ENCODE measurements around the gene PCDHGB4.
"Not testable (repeated sequence)": the region's sequence is repeated elsewhere in the genome, so short reads cannot be mapped to it uniquely, and the experiment has no call there.

Gene PCDHGB4

GRCh38 chr5:141369994-141370848 lies 17.3 kb upstream of the PCDHGB4 start, which contains the start of gene PCDHGB3:
Gene PCDHGB3, plus strand, starts transcription at chr5:141370242. Its CDS starts 153 bp downstream, at chr5:141370395.
- no peak for DNase-seq

- no peak for DNase-seq
These were observed 15.7 kb upstream of the PCDHGB4 start for GRCh38 chr5:141371572-141372475.

DNA sequence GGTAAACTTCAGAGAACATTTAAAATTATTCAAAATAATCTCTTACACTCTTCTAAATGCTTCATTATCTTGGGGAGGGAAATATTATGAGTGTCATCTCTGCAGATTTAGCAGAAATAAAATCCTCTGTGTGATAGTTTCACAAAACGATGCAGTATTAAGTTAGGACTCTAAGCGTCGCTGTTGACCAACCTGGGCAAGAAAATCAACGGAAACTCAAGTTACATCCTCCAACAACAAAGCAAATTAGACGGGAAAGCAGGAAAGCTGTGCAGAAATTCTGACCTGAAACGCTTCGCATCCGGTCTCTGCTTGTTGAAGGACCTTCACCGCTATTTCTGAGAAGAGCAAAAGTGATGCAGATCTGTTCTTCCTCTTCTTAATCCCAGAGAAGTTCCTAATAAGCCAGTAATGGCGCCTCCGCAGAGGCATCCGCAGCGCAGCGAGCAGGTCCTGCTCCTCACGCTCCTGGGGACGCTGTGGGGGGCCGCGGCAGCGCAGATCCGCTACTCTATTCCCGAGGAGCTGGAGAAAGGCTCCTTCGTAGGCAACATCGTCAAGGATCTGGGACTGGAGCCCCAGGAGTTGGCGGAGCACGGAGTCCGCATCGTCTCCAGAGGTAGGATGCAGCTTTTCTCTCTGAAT lies 13.7 kb upstream of the PCDHGB4 start, which contains the start of gene PCDHGA6:
Gene PCDHGA6, plus strand, starts transcription at position 219 of the 645 bp plus-strand sequence. Its CDS starts 193 bp downstream, at position 412.
- no peak for DNase-seq

DNA sequence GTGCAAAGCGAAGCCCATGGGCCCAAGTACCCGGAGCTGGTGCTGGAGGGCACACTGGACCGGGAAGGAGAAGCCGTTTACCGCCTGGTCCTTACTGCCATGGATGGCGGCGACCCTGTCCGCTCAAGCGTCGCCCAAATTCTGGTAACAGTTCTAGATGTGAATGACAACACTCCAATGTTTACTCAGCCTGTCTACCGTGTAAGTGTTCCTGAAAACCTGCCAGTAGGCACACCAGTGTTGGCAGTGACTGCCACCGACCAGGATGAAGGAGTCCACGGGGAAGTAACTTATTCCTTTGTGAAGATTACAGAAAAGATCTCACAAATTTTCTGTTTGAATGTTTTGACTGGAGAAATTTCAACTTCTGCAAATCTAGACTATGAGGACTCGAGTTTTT lies 12.9 kb upstream of the PCDHGB4 start:
- DNase-seq, result no peak

GRCh38 chr5:141375444-141376155 lies 11.9 kb upstream of the PCDHGB4 start:
- DNase-seq, result not testable (repeated sequence)

DNA sequence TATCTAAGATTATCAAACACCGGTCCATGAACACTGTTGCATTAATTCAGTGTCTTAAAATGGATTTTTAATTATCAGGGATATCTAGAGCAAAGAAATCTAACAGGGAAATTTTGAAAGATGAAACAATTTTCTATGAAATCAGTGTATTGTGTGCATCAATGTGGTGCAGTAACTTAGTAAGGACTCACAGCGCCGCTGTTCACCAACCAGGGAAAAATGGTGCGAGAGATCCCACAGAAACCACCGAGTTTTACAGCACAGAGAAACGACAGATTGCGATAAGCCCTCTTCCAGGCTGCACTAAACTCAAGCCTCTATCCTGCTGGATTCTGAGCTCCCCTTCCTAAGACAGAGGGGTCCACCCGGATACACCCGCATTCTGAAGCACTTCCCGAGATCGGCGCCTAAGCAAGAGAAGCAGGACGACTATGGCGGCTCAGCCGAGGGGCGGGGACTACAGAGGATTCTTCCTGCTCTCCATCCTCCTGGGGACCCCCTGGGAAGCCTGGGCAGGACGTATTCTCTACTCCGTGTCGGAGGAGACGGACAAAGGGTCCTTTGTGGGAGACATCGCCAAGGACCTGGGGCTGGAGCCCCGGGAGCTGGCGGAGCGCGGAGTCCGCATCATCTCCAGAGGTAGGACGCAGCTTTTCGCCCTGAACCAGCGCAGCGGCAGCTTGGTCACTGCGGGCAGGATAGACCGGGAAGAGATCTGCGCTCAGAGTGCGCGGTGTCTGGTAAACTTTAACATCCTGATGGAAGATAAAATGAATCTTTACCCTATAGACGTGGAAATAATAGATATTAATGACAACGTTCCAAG lies 4.8 kb upstream of the PCDHGB4 start, which contains the start of gene PCDHGA7:
Gene PCDHGA7, plus strand, starts transcription at position 274 of the 826 bp plus-strand sequence. Its CDS starts 158 bp downstream, at position 432.
- DNase-seq, result no peak

DNA sequence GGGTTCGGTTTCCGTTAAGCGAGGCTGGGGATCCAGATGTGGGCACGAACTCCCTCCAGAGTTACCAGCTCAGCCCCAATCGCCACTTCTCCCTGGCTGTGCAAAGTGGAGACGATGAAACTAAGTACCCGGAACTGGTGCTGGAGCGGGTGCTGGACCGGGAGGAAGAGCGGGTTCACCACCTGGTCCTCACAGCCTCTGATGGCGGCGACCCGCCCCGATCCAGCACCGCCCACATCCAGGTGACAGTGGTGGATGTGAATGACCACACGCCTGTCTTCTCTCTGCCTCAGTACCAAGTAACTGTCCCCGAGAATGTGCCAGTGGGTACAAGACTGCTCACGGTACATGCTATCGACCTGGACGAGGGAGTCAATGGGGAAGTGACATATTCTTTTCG lies 4.2 kb upstream of the PCDHGB4 start:
- DNase-seq, result no peak

DNA sequence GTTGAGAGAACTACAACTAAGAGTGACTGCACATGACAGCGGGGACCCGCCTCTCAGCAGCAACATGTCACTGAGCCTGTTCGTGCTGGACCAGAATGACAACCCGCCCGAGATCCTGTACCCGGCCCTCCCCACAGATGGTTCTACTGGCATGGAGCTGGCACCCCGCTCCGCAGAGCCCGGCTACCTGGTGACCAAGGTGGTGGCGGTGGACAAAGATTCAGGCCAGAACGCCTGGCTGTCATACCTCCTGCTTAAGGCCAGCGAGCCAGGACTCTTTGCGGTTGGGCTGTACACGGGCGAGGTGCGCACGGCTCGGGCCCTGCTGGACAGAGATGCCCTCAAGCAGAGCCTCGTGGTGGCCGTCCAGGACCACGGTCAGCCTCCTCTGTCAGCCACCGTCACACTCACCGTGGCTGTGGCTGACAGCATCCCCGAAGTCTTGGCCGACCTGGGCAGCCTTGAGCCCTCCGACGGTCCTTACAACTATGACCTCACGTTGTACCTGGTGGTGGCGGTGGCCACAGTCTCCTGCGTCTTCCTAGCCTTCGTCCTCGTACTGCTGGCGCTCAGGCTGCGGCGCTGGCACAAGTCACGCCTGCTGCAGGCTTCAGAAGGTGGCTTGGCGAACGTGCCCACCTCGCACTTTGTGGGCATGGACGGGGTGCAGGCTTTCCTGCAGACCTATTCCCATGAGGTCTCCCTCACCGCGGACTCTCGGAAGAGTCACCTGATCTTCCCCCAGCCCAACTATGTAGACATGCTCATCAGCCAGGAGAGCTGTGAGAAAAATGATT lies 2.8 kb upstream of the PCDHGB4 start:
- DNase-seq, result no peak

DNA sequence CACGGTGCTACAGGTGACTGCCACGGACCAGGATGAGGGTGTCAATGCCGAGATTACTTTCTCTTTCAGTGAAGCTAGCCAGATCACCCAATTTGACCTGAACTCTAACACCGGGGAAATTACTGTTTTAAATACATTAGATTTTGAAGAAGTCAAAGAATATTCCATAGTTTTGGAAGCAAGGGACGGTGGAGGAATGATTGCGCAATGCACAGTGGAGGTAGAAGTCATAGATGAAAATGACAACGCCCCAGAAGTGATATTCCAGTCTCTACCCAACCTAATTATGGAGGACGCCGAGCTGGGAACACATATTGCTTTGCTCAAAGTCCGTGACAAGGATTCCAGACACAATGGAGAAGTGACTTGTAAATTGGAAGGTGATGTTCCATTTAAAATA lies 1.2 kb downstream of the PCDHGB4 start:
- no peak for DNase-seq

DNA sequence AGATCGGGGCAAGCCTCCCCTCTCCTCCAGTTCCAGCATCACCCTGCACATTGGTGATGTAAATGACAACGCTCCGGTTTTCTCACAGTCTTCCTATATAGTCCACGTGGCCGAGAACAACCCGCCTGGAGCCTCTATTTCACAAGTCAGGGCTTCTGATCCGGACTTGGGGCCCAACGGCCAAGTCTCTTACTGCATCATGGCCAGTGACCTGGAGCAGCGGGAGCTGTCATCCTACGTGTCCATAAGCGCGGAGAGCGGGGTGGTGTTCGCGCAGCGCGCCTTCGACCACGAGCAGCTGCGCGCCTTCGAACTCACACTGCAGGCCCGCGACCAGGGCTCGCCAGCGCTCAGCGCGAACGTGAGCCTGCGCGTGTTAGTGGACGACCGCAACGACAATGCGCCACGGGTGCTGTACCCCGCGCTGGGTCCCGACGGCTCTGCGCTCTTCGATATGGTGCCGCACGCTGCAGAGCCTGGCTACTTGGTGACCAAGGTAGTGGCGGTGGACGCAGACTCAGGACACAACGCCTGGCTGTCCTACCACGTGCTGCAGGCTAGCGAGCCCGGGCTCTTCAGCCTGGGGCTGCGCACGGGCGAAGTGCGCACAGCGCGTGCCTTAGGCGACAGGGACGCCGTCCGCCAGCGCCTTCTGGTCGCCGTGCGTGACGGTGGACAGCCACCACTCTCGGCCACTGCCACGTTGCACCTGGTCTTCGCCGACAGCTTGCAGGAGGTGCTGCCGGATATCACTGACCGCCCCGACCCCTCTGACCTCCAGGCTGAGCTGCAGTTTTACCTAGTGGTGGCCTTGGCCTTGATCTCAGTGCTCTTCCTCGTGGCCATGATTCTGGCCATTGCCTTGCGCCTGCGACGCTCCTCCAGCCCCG lies 1.9 kb downstream of the PCDHGB4 start:
- DNase-seq, result no peak

DNA sequence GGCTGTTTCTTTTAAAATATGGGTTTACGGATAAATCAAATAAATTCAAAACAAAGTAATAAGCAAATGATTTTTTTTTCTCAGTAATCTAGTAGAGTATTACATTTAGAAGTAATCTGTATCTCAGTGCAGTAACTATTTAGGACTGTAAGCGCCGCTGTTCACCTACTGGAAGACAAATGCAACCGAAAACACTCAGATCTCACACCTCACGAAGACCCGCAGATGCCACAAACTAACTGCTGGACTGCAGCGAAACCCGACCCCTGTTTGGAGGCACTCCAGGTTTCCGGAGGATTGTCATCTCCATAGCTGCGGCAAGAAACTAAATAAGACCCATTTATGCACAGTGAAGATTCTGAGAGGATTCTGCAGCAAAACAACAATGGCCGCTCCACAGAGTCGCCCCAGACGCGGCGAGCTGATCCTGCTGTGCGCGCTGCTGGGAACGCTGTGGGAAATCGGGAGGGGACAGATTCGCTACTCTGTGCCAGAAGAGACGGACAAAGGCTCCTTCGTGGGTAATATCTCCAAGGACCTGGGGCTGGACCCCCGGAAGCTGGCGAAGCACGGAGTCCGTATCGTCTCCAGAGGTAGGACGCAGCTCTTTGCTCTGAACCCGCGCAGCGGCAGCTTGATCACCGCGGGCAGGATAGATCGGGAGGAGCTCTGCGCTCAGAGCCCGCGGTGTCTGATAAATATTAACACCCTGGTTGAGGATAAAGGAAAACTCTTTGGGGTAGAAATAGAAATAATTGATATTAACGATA lies 5.1 kb downstream of the PCDHGB4 start, which contains the start of gene PCDHGA8:
Gene PCDHGA8, plus strand, starts transcription at position 205 of the 770 bp plus-strand sequence. Its CDS starts 181 bp downstream, at position 386.
- no peak for DNase-seq

- DNase-seq, result no peak
These were observed 5.8 kb downstream of the PCDHGB4 start for GRCh38 chr5:141393267-141393666.

DNA sequence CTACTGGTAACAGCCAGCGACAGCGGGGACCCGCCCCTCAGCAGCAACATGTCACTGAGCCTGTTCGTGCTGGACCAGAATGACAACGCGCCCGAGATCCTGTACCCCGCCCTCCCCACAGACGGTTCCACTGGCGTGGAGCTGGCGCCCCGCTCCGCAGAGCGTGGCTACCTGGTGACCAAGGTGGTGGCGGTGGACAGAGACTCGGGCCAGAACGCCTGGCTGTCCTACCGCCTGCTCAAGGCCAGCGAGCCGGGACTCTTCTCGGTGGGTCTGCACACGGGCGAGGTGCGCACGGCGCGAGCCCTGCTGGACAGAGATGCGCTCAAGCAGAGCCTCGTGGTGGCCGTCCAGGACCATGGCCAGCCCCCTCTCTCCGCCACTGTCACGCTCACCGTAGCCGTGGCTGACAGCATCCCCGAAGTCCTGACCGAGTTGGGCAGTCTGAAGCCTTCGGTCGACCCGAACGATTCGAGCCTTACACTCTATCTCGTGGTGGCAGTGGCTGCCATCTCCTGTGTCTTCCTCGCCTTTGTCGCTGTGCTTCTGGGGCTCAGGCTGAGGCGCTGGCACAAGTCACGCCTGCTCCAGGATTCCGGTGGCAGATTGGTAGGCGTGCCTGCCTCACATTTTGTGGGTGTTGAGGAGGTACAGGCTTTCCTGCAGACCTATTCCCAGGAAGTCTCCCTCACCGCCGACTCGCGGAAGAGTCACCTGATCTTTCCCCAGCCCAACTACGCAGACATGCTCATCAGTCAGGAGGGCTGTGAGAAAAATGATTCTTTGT lies 7.1 kb downstream of the PCDHGB4 start:
- not testable (repeated sequence) for DNase-seq

DNA sequence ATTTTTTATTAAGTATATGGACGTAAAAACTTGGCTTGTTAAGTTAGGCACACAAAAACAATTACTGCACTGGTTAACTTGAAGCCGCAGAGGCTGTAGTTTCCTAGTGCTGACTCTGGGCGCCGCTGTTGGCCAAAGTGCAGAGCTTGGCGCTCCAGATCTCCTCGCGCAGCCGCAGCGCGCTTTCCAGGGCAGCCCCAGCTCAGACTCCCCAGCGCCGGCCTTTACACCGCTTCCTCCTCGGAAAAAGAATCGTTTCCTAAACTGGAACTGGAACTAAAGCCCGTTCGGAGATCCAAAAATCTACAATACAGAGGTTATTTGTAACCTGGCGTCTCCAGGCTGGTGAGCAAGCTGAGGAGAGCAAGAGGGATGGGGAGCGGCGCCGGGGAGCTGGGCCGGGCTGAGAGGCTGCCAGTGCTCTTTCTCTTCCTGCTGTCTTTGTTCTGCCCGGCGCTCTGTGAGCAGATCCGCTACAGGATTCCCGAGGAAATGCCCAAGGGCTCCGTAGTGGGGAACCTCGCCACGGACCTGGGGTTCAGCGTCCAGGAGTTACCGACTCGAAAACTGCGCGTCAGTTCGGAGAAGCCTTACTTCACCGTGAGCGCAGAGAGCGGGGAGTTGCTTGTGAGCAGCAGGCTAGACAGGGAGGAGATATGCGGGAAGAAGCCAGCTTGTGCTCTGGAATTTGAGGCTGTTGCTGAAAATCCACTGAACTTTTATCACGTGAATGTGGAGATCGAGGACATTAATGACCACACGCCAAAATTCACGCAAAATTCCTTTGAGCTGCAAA lies 10.5 kb downstream of the PCDHGB4 start, which contains the start of gene PCDHGB5:
Gene PCDHGB5, plus strand, starts transcription at position 192 of the 796 bp plus-strand sequence. Its CDS starts 181 bp downstream, at position 373.
- DNase-seq, result not testable (repeated sequence)

- no peak for DNase-seq
These were observed 11.1 kb downstream of the PCDHGB4 start for GRCh38 chr5:141398608-141399007.

DNA sequence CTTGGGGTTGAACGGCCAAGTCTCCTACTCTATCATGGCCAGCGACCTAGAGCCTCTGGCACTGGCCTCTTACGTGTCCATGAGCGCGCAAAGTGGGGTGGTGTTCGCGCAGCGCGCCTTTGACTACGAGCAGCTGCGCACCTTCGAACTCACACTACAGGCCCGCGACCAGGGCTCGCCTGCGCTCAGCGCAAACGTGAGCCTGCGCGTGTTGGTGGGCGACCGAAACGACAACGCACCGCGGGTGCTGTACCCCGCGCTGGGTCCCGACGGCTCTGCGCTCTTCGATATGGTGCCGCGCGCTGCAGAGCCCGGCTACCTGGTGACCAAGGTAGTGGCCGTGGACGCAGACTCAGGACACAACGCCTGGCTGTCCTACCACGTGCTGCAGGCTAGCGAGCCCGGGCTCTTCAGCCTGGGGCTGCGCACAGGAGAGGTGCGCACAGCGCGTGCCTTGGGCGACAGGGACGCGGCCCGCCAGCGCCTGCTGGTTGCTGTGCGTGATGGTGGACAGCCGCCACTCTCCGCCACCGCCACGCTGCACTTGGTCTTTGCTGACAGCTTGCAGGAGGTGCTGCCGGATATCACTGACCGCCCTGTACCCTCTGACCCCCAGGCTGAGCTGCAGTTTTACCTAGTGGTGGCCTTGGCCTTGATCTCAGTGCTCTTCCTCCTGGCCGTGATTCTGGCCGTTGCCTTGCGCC lies 12.2 kb downstream of the PCDHGB4 start:
- DNase-seq, result no peak

Measured in GF-D8 (cell line).